HG03039 (cell line): ENCODE results near the gene SMTN.

Source experiments
- ATAC-seq: cut with Tn5 transposase; IDR thresholded peaks from one replicate; pipeline ENCODE4 v1.9.1; 2021; ENCODE audit warnings: mild to moderate bottlenecking, moderate library complexity; ENCODE audit not compliant: unreplicated experiment

SMTN gene

GRCh38 chr22:31148488-31148887 lies 67.4 kb downstream of the SMTN start:
- ATAC-seq, result no peak

- ATAC-seq, result no peak
These were observed 68.0 kb downstream of the SMTN start for GRCh38 chr22:31148953-31149627.

GRCh38 chr22:31150615-31151014 lies 69.5 kb downstream of the SMTN start:
- no peak for ATAC-seq

GRCh38 chr22:31151872-31152271 lies 70.8 kb downstream of the SMTN start:
- ATAC-seq, result no peak

GRCh38 chr22:31153357-31153756 lies 72.2 kb downstream of the SMTN start:
- ATAC-seq, result no peak
